HG02973 (cell line): ENCODE measurements around the gene ZNHIT2.
A peak's percentile ranks its signal among the peaks of the same experiment; 100 is the strongest.
"Not testable (repeated sequence)": the region's sequence is repeated elsewhere in the genome, so short reads cannot be mapped to it uniquely, and the experiment has no call there.

Experiments
- ATAC-seq: cut with Tn5 transposase; IDR thresholded peaks from one replicate; pipeline ENCODE4 v1.9.1; 2021; ENCODE audit warnings: moderate library complexity; ENCODE audit not compliant: unreplicated experiment

ZNHIT2 gene

GRCh38 chr11:65121447-65121864, 4.0 kb upstream of the ZNHIT2 start:
- ATAC-seq, result no peak

- ATAC-seq, result no peak
These were observed 3.3 kb upstream of the ZNHIT2 start for GRCh38 chr11:65120831-65121230.

GRCh38 chr11:65119670-65119995, 2.1 kb upstream of the ZNHIT2 start:
- ATAC-seq, result no peak

- ATAC-seq, result not testable (repeated sequence)
These were observed 1.6 kb upstream of the ZNHIT2 start for GRCh38 chr11:65118891-65119669.

GRCh38 chr11:65118097-65118837, 766 bp upstream of the ZNHIT2 start:
- no peak for ATAC-seq

GRCh38 chr11:65116370-65117205, 913 bp downstream of the ZNHIT2 start:
- no peak for ATAC-seq

- no peak for ATAC-seq
These were observed 2.0 kb downstream of the ZNHIT2 start for GRCh38 chr11:65115361-65116082.

GRCh38 chr11:65114538-65115171, 2.8 kb downstream of the ZNHIT2 start:
- no peak for ATAC-seq

- ATAC-seq, result no peak
These were observed 3.7 kb downstream of the ZNHIT2 start for GRCh38 chr11:65113839-65114238.

- ATAC-seq, result no peak
These were observed 4.1 kb downstream of the ZNHIT2 start for GRCh38 chr11:65113361-65113756.

GRCh38 chr11:65112546-65113360, 4.7 kb downstream of the ZNHIT2 start:
- ATAC-seq, result no peak

GRCh38 chr11:65111744-65112545, 5.6 kb downstream of the ZNHIT2 start, which contains the start of gene TM7SF2:
Gene TM7SF2 (plus strand): TSS chr11:65111872. CDS start chr11:65112016, 144 bp downstream.
- ATAC-seq, result peak; percentile 36

GRCh38 chr11:65111159-65111743, 6.2 kb downstream of the ZNHIT2 start:
- no peak for ATAC-seq

GRCh38 chr11:65110354-65110861, 7.1 kb downstream of the ZNHIT2 start:
- ATAC-seq, result no peak

GRCh38 chr11:65109231-65110198, 8.0 kb downstream of the ZNHIT2 start:
- ATAC-seq, result no peak

GRCh38 chr11:65108469-65109123, 8.9 kb downstream of the ZNHIT2 start:
- ATAC-seq, result no peak
